PC-9 (cell line): Measurements from ENCODE around the gene MBNL3. TPM values are rescaled to one million over a fixed set of nuclear protein-coding genes. Genes with fewer than 3 reads are reported as not detected.

Source experiments
- BruUV-seq: library from RNA; stranded (reverse); fragments of 400-500 nt; replicated peaks from 2 replicates; lab custom pipeline; 2021; lab: Mats Ljungman, UMichigan
- CTCF ChIA-PET: fragments of 300-600 bp; sonication (Branson Sonifier 250); formaldehyde crosslinking; loops from one replicate; lab custom pipeline; 2022; ENCODE audit warnings: antibody characterized with exemption; lab: Charles Lee
- POLR2A ChIA-PET: fragments of 300-600 bp; sonication (Branson Sonifier 250); formaldehyde crosslinking; loops from one replicate; lab custom pipeline; 2022; ENCODE audit warnings: antibody characterized with exemption; ENCODE audit not compliant: unreplicated experiment; lab: Charles Lee
- DNase-seq, 2 experiments: peaks; one replicate each; pipeline versions ENCODE4 v3.0.0 to v3.0.0-alpha.2; 2015 to 2022; ENCODE audit warnings: mixed read lengths in 1 of 2
- H2AFZ ChIP-seq: fragments of 200-600 bp; sonication (generic); 2 replicates; pipeline ENCODE4 v1.8.1; 2017; ENCODE audit warnings: antibody characterized with exemption
- H3F3A ChIP-seq: fragments of 200-600 bp; sonication (generic); 2 replicates; pipeline ENCODE4 v1.8.1; 2017; ENCODE audit warnings: antibody characterized with exemption, mild to moderate bottlenecking, low read depth; ENCODE audit not compliant: insufficient read depth
- H3K27ac ChIP-seq: fragments of 200-600 bp; sonication (generic); 2 replicates; pipeline ENCODE4 v1.6.1; 2016; ENCODE audit warnings: mixed run types
- H3K27me3 ChIP-seq: fragments of 200-600 bp; sonication (generic); 2 replicates; pipeline ENCODE4 v1.6.1; 2016; ENCODE audit warnings: low read depth, mixed run types; ENCODE audit not compliant: insufficient read depth
- H3K36me3 ChIP-seq: fragments of 200-600 bp; sonication (generic); 2 replicates; pipeline ENCODE4 v1.6.1; 2016; ENCODE audit warnings: low read depth, mixed run types
- H3K4me1 ChIP-seq: fragments of 200-600 bp; sonication (generic); replicated peaks from 2 replicates; pipeline ENCODE4 v1.6.1; 2016; ENCODE audit warnings: mixed run types; ENCODE audit not compliant: insufficient read depth
- H3K4me2 ChIP-seq: fragments of 200-600 bp; sonication (generic); 2 replicates; pipeline ENCODE4 v1.6.1; 2017; ENCODE audit warnings: mixed run types
- H3K4me3 ChIP-seq: fragments of 200-600 bp; sonication (generic); 2 replicates; pipeline ENCODE4 v1.6.1; 2016; ENCODE audit warnings: mixed run types
- H3K79me2 ChIP-seq: fragments of 200-600 bp; sonication (generic); 2 replicates; pipeline ENCODE4 v1.6.1; 2017; ENCODE audit warnings: low read depth, mixed run types
- H3K9me2 ChIP-seq: fragments of 200-600 bp; sonication (generic); 2 replicates; pipeline ENCODE4 v1.8.1; 2017; ENCODE audit warnings: mild to moderate bottlenecking; ENCODE audit not compliant: insufficient read depth
- H3K9me3 ChIP-seq: fragments of 200-600 bp; sonication (generic); 2 replicates; pipeline ENCODE4 v1.8.1; 2016; ENCODE audit warnings: low read depth; ENCODE audit not compliant: insufficient read depth
- H4K20me1 ChIP-seq: fragments of 200-600 bp; sonication (generic); 2 replicates; pipeline ENCODE4 v1.8.1; 2017; ENCODE audit not compliant: insufficient read depth
- EZH2 ChIP-seq: fragments of 200-600 bp; sonication (generic); IDR thresholded peaks from 2 replicates; pipeline ENCODE4 v1.8.0; 2017; ENCODE audit warnings: antibody characterized with exemption, low read depth
- intact Hi-C: fragments of 100-400 bp; cut with micrococcal nuclease; formaldehyde crosslinking; loops from one replicate; pipeline ENCODE4 v1.10.0; 2022; ENCODE audit not compliant: unreplicated experiment
- total RNA-seq: library from RNA; stranded (reverse); gene quantifications from 2 replicates; pipeline ENCODE4 v1.2.3, GENCODE V29; 2021
- TF ChIP-seq, protein P1 (sequence below): fragments of 200-600 bp; sonication (generic); conservative IDR thresholded peaks from 2 replicates; pipeline ENCODE4 v1.6.1; 2017; ENCODE audit warnings: mixed run types, antibody characterized with exemption, mild to moderate bottlenecking, moderate library complexity

MBNL3 gene
- total RNA-seq, 1 experiment from 2014 or later, result 36.1 TPM

- Histone ChIP-seq H3K4me1 (no peaks in the 10 kb centered on the region), H3K4me2 (no peak overlapping the region), H3K9me2 (no peaks in the 10 kb centered on the region), H3K27me3 (no peaks in the 10 kb centered on the region), H3F3A (no peaks in the 10 kb centered on the region), H4K20me1 (no peaks in the 10 kb centered on the region), H2AFZ (no peak overlapping the region), H3K9me3 (no peaks in the 10 kb centered on the region), H3K79me2 (no peaks in the 10 kb centered on the region), H3K36me3 (no peaks in the 10 kb centered on the region), H3K4me3 (no peak overlapping the region), H3K27ac (no peak overlapping the region)
- no peak for TF ChIP-seq EZH2
- TF ChIP-seq, protein P1, sequence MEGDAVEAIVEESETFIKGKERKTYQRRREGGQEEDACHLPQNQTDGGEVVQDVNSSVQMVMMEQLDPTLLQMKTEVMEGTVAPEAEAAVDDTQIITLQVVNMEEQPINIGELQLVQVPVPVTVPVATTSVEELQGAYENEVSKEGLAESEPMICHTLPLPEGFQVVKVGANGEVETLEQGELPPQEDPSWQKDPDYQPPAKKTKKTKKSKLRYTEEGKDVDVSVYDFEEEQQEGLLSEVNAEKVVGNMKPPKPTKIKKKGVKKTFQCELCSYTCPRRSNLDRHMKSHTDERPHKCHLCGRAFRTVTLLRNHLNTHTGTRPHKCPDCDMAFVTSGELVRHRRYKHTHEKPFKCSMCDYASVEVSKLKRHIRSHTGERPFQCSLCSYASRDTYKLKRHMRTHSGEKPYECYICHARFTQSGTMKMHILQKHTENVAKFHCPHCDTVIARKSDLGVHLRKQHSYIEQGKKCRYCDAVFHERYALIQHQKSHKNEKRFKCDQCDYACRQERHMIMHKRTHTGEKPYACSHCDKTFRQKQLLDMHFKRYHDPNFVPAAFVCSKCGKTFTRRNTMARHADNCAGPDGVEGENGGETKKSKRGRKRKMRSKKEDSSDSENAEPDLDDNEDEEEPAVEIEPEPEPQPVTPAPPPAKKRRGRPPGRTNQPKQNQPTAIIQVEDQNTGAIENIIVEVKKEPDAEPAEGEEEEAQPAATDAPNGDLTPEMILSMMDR, result no peak
- ChIA-PET CTCF (no interaction called here), POLR2A (no interaction called here)
- no peak for DNase-seq
- intact Hi-C loops, result no loop called here
- no TSS peak for BruUV-seq
Measured at GRCh38 chrX:132415012-132415411, 73.8 kb downstream of the MBNL3 start.

GRCh38 chrX:132414404-132414803, 74.4 kb downstream of the MBNL3 start:
- H3K9me3 ChIP-seq, result no peaks in the 10 kb centered on the region
- TF ChIP-seq EZH2, result no peak
- TF ChIP-seq, protein P1, result no peak
- H3K4me3 ChIP-seq, result no peak overlapping the region
- no peaks in the 10 kb centered on the region for H3K27me3 ChIP-seq
- no peaks in the 10 kb centered on the region for H3F3A ChIP-seq
- H3K27ac ChIP-seq, result no peak overlapping the region
- no peak for DNase-seq
- no peaks in the 10 kb centered on the region for H3K36me3 ChIP-seq
- no peak overlapping the region for H2AFZ ChIP-seq
- BruUV-seq, result no TSS peak
- ChIA-PET POLR2A (no interaction called here), CTCF (no interaction called here)
- intact Hi-C loops, result no loop called here
- H3K4me2 ChIP-seq, result no peak overlapping the region
- no peaks in the 10 kb centered on the region for H4K20me1 ChIP-seq
- H3K4me1 ChIP-seq, result no peaks in the 10 kb centered on the region
- H3K9me2 ChIP-seq, result no peaks in the 10 kb centered on the region
- H3K79me2 ChIP-seq, result no peaks in the 10 kb centered on the region

DNA sequence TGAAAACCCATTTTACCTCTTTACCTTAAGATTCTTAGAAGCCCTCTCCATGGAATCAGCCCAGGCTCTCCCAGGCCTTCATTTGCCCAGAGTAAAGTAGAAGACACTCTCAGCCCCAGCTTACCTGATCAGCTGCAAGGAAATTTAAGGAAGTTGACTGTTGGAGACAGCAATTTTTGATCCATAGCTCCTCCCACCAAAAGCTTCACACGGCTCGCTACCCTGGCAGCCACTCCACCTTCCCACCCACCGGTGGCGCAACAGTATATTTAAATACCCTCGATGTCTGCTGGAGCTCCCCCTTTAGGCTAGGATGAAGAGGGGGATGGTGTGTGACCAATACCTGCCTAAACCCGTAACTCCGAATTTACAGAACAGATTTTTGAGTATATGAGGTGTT, 75.4 kb downstream of the MBNL3 start:
- Histone ChIP-seq H3K79me2 (no peaks in the 10 kb centered on the region), H4K20me1 (no peaks in the 10 kb centered on the region), H2AFZ (no peak overlapping the region), H3K27ac (no peak overlapping the region), H3K4me1 (no peaks in the 10 kb centered on the region), H3K4me2 (no peak overlapping the region), H3K4me3 (no peak overlapping the region), H3K9me2 (no peaks in the 10 kb centered on the region), H3K9me3 (no peaks in the 10 kb centered on the region), H3K36me3 (no peaks in the 10 kb centered on the region), H3F3A (no peaks in the 10 kb centered on the region), H3K27me3 (no peaks in the 10 kb centered on the region)
- DNase-seq, result no peak
- intact Hi-C loops, result no loop called here
- ChIA-PET POLR2A (no interaction called here), CTCF (no interaction called here)
- no TSS peak for BruUV-seq
- TF ChIP-seq, protein P1, result no peak
- no peak for TF ChIP-seq EZH2
